Activated CD4-positive, CD25-positive, alpha-beta regulatory T cell treated with anti-CD3 and anti-CD28 coated beads, Interleukin-2, amount 50 U/mL, for 24 hours (primary cell): ENCODE results near the gene IAPP.
A peak's percentile ranks its signal among the peaks of the same experiment; 100 is the strongest.
"Not testable (repeated sequence)": the region's sequence is repeated elsewhere in the genome, so short reads cannot be mapped to it uniquely, and the experiment has no call there.

ENCODE experiments used
- ATAC-seq, 2 donors: fragments of 150-1000 bp; cut with Tn5 transposase; one replicate each; pipeline ENCODE4 v1.10.0; 2021; ENCODE audit warnings: mild to moderate bottlenecking in 1 of 2, moderate library complexity in 1 of 2

The IAPP gene

DNA sequence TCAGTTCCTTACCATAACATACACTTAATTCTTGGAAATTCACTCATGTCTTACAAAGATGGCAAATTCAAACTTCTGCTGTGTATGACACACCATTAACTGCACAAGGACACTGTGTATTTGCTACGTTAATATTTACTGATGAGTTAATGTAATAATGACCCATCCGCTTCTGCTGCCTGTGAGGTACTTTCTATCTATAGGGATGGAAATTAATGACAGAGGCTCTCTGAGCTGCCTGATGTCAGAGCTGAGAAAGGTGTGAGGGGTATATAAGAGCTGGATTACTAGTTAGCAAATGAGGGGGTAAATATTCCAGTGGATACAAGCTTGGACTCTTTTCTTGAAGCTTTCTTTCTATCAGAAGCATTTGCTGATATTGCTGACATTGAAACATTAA, at the start of gene IAPP:
TSS of gene IAPP (plus strand) at position 301 of the 400 bp plus-strand sequence. CDS start 450 bp downstream, outside the sequence.
- no peak for ATAC-seq

- ATAC-seq, result no peak
These were observed 49.0 kb upstream of the IAPP start for GRCh38 chr12:21323736-21324135.

- no peak for ATAC-seq
These were observed 48.2 kb upstream of the IAPP start for GRCh38 chr12:21324551-21324950.

DNA sequence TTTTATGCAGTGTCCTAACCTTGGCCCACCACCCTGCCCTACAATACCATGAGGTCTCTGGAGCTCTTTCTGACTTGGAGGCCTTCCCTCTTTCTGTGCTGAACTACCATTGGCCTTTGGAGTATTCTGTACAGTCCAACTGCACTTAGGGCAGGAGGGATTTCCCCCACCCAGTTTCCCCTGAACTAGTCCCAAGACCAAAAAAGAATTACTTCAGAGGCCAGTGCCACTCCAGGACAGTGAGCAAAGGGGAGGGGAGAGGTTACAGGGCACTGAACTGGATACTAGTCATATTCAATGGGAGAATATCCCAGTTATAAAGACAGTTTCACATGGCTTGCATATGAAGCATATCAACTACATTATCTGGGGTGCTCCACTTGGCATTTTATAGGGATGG, 44.1 kb upstream of the IAPP start:
- no peak for ATAC-seq

DNA sequence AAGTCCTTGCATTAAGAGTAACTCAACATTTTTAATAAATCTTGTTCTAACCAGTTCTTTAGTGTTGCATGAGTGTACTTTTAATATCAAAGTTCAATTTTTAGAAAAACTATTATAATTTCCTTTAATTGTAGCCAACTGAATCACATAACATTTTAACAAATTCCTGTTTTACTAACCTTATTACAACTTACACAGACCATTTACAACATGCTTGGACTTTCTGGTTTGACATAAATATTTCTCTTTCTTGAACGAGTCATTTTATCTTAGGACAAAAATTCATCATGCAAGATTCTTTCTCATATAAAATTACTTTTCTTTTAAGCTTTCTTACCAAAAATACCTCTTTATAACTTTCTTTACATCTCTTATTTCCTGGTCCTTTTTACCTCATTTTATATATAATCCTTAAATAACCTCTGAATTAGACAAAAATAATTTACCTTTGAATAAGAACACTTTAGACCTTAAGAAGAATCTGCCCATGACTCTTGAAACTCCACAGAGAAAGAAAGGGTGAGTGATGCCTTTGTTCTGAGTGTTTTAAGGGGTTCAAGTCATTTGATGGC, 41.9 kb upstream of the IAPP start:
- ATAC-seq, result no peak

- ATAC-seq, result no peak
These were observed 37.9 kb upstream of the IAPP start, which contains the start of gene SLCO1A2 for GRCh38 chr12:21334771-21335325. Gene SLCO1A2 (minus strand): TSS chr12:21334917. CDS start chr12:21334647, 270 bp downstream.

- ATAC-seq, result no peak
These were observed 36.0 kb upstream of the IAPP start for GRCh38 chr12:21336656-21337055.

DNA sequence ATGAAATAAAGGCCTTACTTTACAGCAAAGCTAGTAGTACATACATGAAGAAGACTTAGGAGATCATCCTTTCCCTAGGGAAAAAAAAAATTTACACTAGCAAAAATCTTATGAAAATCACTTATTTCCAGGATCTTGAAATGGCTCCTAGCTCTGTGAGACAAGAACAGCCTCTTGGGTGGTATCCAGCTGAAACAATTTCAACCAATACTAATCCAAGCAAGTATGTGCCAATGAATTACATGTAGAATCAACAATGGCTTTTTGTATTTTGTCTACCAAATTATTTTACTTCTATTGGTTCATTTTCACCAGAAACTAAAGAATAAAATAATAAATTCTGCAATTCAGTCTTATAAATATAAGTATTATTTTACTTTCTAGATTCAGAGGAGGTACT, 35.2 kb upstream of the IAPP start:
- ATAC-seq, result no peak

GRCh38 chr12:21337959-21338744, 34.5 kb upstream of the IAPP start:
- no peak for ATAC-seq

- ATAC-seq, result no peak
These were observed 32.8 kb upstream of the IAPP start for GRCh38 chr12:21339921-21340320.

DNA sequence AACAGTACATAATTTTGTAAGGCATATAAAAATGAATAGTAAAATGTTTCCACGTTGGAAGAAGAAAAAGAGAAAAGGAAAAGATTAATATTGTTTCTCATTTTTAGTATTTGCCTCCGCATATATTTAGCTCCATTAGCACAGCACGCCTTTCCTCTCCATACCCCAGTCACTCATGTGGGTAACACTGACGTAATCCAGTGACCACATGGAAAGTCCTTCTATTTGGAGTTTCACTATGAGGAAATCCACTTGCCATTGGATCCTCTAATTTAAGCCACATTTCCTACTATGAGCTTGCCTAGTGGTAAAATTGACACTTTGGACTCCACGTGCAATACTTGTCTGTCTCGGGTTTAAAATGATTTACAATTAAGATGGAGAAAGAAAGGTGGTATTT, 32.3 kb upstream of the IAPP start:
- ATAC-seq, result no peak

DNA sequence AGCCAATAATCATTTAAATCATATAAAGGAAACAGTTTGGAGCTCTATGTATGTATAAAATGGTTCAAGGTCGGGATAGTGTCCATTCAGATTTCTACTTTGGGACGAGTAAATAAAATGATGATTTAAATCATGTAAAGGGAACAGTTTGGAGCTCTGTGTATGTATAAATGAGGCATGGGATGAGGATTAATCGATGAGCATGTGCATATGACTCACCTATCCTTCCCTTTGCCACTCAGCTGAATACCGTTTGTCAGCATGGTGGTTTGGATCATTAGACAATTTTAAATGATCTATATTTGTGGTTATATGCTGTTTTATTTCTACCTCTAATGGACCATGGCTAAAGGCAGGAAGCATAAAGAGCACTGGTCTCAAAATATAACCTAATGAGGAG, 30.9 kb upstream of the IAPP start:
- ATAC-seq, result no peak

DNA sequence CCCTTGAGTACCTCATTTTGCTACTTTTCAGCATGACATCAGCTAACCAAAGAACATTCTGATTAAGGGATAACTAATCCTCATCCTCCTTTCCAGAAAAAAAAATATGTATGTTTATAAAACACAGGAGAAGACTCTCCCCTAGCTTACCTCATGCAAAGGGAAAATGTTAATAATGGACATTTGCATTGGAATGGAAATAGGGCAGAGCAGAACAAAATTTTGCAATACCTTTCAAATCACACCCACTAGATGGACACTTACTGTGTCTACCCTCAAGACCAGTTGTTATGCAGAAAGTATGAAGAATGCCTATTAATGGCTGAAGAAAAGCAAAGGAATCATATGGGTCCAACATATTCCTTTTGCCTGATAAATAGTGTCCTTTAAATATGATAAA, 29.1 kb upstream of the IAPP start:
- no peak for ATAC-seq

GRCh38 chr12:21346542-21347205, 26.0 kb upstream of the IAPP start:
- no peak for ATAC-seq

DNA sequence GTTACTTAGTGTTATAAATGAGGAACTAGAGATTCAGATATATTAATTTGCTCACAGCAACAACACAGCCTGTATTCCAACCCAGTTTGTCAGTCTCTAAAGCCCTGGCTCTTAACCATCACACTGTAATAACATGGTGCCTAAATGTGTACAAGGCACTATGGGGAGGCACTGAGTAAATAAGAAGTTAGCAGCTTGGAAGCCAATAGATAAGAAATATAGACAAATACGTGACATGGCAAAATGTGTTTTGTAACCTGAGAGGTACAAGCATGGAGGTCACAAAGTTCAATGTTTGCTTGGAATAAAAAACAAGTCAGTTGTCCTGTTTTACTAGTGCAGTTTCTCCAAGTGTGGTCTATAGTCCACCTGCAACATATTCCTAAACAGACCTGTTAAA, 21.7 kb upstream of the IAPP start:
- ATAC-seq, result no peak

- ATAC-seq, result no peak
These were observed 19.2 kb upstream of the IAPP start for GRCh38 chr12:21353487-21353886.

- no peak for ATAC-seq
These were observed 18.8 kb upstream of the IAPP start for GRCh38 chr12:21353948-21354347.

DNA sequence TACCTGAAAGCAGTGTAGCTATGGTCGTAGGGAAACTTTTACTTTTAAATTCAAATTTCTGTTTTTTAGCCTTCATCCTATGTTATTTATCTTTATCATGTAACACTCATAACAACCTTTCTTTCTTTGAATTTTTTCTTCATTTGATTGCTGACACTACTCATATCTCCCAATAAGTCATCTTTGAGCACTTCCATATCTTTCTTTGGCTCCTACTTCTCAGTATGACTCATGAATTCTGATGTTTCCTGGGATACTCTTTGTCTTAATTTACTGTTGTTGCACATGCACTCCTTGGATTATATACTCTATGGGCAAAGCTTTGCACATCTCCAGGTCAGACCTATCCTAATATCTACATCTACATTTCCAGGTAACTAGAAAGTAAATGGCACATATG, 18.1 kb upstream of the IAPP start:
- ATAC-seq, result no peak

DNA sequence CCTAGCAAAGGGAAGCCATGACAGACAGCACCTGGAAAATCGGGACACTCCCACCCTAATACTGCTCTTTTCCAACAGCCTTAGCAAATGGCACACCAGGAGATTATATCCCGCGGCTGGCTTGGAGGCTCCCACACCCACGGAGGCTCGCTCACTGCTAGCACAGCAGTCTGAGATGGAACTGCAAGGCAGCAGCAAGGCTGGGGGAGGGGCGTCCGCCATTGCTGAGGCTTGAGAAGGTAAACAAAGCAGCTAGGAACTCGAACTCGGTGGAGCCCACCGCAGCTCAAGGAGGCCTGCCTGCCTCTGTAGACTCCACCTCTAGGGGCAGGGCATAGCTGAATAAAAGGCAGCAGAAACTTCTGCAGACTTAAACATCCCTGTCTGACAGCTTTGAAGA, 12.1 kb upstream of the IAPP start:
- ATAC-seq, result not testable (repeated sequence)

DNA sequence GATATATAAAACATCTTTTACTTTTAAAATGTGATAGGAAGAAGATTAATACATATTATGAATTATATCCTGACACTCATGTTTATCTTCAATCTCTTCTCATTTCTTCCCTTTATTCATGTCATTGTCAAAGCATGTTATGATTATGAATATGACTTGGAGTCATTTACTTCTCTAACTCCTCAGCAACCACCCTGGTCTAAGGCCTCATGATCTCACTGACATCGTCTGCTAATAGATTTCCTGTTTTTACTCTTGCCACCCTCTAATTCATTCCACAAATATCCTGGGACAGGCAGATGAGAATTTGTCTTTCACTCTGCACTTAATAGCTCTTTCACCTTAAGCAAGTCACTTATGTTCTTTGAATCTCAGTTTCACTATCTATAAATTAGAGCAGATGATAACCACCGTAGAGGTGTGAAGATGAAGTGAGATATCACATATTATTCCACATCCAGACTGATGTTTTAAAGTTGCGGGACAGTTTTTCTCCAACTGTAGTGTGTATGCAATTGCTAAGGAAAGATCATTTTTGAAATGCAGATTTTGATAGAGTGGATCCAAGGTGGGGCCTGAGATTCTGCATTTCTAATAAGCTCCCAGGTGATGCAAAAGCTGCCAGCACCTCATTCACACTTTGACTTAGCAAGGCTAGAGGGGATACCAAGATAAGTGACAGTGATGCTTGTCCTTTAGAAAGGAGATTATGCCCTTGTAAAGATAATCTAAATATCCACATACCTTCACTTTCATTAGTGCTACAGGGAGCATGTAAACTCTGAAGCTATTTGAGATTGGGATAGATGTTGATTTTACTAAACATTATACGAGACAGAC, 3.3 kb upstream of the IAPP start:
- peak in 1 of 2 donors; percentile 58 for ATAC-seq

- ATAC-seq, result no peak
These were observed 1.8 kb upstream of the IAPP start for GRCh38 chr12:21370845-21371449.

DNA sequence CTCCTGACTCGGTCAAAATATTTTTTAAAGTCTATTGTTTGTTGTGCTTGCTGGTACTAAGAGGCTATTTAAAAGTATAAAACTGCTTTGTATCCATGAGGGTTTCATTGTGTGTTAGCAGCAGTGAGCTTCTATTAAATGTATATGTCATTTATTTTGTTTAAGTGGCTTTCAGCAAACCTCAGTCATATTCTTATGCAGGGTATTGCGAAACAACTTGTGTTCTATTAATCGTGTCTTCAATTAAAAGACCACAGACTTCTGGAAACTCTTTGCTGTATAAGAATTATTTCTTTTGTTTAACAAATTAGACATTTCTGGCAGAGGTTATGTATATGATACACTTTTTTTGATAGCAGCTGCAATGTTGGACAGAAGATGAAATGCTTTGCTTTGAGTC, 6.5 kb downstream of the IAPP start:
- no peak for ATAC-seq
